Smooth muscle cell (in vitro differentiated cells): ENCODE results near the gene LZTR1. TPM values are rescaled to one million over a fixed set of nuclear protein-coding genes. Genes with fewer than 3 reads are reported as not detected.

Experiments
- DNase-seq: peaks from one replicate; lab custom pipeline; 2025; ENCODE audit not compliant: unreplicated experiment; lab: John Stamatoyannopoulos, UW
- H2AFZ ChIP-seq: fragments of 200-600 bp; sonication (generic); 2 replicates; pipeline ENCODE4 v1.6.0; 2016; ENCODE audit warnings: antibody characterized with exemption, low read depth, mild to moderate bottlenecking
- H3F3A ChIP-seq: fragments of 200-600 bp; sonication (generic); 2 replicates; pipeline ENCODE4 v1.6.0; 2017; ENCODE audit warnings: antibody characterized with exemption, low read depth
- H3K27ac ChIP-seq: fragments of 200-600 bp; sonication (generic); 2 replicates; pipeline ENCODE4 v1.5.1; 2016; ENCODE audit warnings: low read depth, mild to moderate bottlenecking
- H3K27me3 ChIP-seq: fragments of 200-600 bp; sonication (generic); 2 replicates; pipeline ENCODE4 v1.6.1; 2016; ENCODE audit warnings: low read depth, mild to moderate bottlenecking
- H3K36me3 ChIP-seq: fragments of 200-600 bp; sonication (generic); 2 replicates; pipeline ENCODE4 v1.5.1; 2016; ENCODE audit warnings: low read depth
- H3K4me1 ChIP-seq: fragments of 200-600 bp; sonication (generic); 2 replicates; pipeline ENCODE4 v1.5.1; 2016; ENCODE audit warnings: low read depth
- H3K4me2 ChIP-seq: fragments of 200-600 bp; sonication (generic); 2 replicates; pipeline ENCODE4 v1.6.0; 2016; ENCODE audit warnings: mild to moderate bottlenecking
- H3K4me3 ChIP-seq: fragments of 200-600 bp; sonication (generic); 2 replicates; pipeline ENCODE4 v1.5.1; 2016; ENCODE audit warnings: mild to moderate bottlenecking
- H3K79me2 ChIP-seq: fragments of 200-600 bp; sonication (generic); 2 replicates; pipeline ENCODE4 v1.6.0; 2016; ENCODE audit warnings: low read depth, mild to moderate bottlenecking
- H3K9ac ChIP-seq: fragments of 200-600 bp; sonication (generic); 2 replicates; pipeline ENCODE4 v1.6.0; 2016; ENCODE audit warnings: low read depth
- H3K9me3 ChIP-seq: fragments of 200-600 bp; sonication (generic); replicated peaks from 2 replicates; pipeline ENCODE4 v1.5.1; 2016; ENCODE audit warnings: low read depth
- H4K20me1 ChIP-seq: fragments of 200-600 bp; sonication (generic); 2 replicates; pipeline ENCODE4 v1.6.0; 2016; ENCODE audit warnings: low read depth
- WGBS: methylation state at CpG from one replicate; pipeline ENCODE4 v1.1.7; 2016; ENCODE audit warnings: low lambda C conversion rate; 5-methylcytosine and 5-hydroxymethylcytosine counted together
- polyA plus RNA-seq: library from polyadenylated mRNA; unstranded; fragments of >200 nt; fragmentation: Nextera tagmentation; extraction: Ambion mirVana; gene quantifications from 2 replicates; pipeline ENCODE4 v1.2.1, GENCODE V29; 2016
- total RNA-seq: library from RNA; depleted of rRNA; stranded (reverse); fragments of >200 nt; gene quantifications from 2 replicates; pipeline ENCODE4 v1.2.3, GENCODE V29; 2014
- TF ChIP-seq, protein P1 (sequence below): fragments of 200-600 bp; sonication (generic); IDR thresholded peaks from 2 replicates; pipeline ENCODE4 v1.5.1; 2017; ENCODE audit warnings: borderline replicate concordance, mild to moderate bottlenecking, antibody characterized with exemption; ENCODE audit not compliant: insufficient read depth, poor library complexity, severe bottlenecking

The LZTR1 gene
- total and polyA plus RNA-seq, 2 experiments from 2014 or later, result 34.2 to 43.9 TPM

DNA sequence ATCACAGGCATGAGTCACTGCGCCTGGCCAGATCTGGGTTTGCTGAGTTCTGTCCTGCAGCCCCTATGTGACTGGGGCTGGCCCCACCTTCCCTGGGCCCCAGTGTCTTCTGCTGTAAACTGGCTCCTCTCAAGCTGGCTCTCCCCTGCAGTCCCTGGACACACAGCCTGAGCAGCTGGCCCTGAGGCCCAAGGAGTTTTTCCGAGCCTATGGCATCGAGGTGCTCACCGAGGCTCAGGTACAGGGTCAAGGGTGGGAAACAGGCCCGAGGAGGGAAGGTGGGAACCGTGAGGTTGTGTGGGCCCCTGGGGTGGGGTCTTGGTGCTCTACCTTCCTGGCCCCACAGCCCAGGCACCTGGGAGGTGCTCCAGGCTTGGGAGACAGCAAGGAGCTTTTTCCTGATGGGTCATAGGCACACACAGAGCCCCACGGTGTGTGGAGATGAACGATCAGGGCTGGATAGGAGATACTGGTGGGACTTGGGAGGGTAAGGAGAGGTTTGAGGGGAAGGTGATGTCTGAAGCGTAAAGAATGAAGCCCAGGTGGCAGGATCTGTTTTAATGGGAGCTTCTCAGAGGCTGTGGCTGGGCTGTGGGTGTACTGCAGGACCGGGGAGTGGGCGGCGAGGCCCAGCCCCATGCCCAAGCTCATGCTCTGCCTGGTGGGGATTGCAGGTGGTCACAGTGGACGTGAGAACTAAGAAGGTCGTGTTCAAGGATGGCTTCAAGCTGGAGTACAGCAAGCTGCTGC, 6.4 kb upstream of the LZTR1 start:
- TF ChIP-seq, protein P1, sequence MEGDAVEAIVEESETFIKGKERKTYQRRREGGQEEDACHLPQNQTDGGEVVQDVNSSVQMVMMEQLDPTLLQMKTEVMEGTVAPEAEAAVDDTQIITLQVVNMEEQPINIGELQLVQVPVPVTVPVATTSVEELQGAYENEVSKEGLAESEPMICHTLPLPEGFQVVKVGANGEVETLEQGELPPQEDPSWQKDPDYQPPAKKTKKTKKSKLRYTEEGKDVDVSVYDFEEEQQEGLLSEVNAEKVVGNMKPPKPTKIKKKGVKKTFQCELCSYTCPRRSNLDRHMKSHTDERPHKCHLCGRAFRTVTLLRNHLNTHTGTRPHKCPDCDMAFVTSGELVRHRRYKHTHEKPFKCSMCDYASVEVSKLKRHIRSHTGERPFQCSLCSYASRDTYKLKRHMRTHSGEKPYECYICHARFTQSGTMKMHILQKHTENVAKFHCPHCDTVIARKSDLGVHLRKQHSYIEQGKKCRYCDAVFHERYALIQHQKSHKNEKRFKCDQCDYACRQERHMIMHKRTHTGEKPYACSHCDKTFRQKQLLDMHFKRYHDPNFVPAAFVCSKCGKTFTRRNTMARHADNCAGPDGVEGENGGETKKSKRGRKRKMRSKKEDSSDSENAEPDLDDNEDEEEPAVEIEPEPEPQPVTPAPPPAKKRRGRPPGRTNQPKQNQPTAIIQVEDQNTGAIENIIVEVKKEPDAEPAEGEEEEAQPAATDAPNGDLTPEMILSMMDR, result no peak
- no peak for DNase-seq
- no peaks in the 10 kb centered on the region for H3K36me3 ChIP-seq
- H3K27ac ChIP-seq, result no peak overlapping the region
- no peak overlapping the region for H2AFZ ChIP-seq
- no peaks in the 10 kb centered on the region for H3K79me2 ChIP-seq
- no peak overlapping the region for H3K9ac ChIP-seq
- H3K9me3 ChIP-seq, result no peaks in the 10 kb centered on the region
- H4K20me1 ChIP-seq, result no peaks in the 10 kb centered on the region
- WGBS, result 89% methylated on average over 13 of the region's 14 CpGs
- no peak overlapping the region for H3K4me3 ChIP-seq
- H3F3A ChIP-seq, result no peaks in the 10 kb centered on the region
- no peaks in the 10 kb centered on the region for H3K27me3 ChIP-seq
- no peak overlapping the region for H3K4me2 ChIP-seq
- peaks cover 15% of the 10 kb centered on the region for H3K4me1 ChIP-seq

DNA sequence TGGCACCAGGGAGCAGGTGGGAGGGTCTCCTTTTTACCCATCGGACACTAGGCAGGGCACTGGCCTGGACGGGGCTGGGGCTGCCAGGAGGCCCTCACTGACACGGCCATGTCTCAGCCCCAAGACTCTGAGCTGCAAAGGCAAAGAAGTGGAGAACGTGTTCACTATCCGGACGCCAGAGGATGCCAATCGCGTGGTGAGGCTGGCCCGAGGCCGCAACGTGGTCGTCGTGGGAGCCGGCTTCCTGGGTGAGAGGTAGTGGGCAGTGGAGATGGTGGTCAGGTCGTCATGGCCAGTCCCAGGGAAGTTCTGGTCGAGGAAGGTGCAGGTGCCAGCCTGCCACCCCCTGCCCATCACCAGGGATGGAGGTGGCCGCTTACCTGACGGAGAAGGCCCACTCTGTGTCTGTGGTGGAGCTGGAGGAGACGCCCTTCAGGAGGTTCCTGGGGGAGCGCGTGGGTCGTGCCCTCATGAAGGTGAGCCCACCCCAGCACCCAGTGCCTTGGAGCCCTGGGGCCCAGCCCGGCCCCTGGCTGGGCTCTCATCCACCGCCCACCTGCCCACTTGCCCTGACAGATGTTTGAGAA, 5.7 kb upstream of the LZTR1 start:
- Histone ChIP-seq H3K4me1 (peaks cover 16% of the 10 kb centered on the region), H2AFZ (no peak overlapping the region), H3F3A (no peaks in the 10 kb centered on the region), H3K9ac (no peak overlapping the region), H3K4me3 (no peak overlapping the region), H3K9me3 (no peaks in the 10 kb centered on the region), H3K4me2 (no peak overlapping the region), H3K27me3 (no peaks in the 10 kb centered on the region), H3K36me3 (no peaks in the 10 kb centered on the region), H3K27ac (no peak overlapping the region), H3K79me2 (no peaks in the 10 kb centered on the region), H4K20me1 (no peaks in the 10 kb centered on the region)
- no peak for DNase-seq
- WGBS, result 91% methylated on average over 22 of the region's 24 CpGs
- TF ChIP-seq, protein P1, result no peak

DNA sequence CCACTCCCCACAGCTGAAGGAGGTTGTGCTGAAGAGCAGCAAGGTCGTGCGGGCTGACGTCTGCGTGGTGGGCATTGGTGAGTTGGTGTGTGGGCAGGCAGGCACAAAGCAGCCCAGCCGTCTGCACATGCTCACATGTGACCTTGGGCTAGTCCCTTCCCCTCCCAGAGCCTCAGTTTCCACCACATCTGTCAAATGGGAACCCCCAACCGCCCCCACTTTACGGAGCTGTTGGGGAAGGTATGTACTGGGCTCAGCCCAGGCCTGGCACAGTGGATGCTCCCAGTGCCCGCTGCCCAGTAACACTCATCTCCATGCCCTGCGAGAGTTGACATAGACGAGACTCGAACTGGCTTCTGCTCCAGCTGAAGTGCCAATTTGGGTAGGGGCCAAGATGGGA, 5.1 kb upstream of the LZTR1 start:
- WGBS, result 88% methylated on average over 11 of the region's 11 CpGs

More for the DNA sequence above, 5.1 kb upstream of the LZTR1 start:
- H3K36me3 ChIP-seq, result no peaks in the 10 kb centered on the region
- H3F3A ChIP-seq, result no peaks in the 10 kb centered on the region
- no peak overlapping the region for H3K4me2 ChIP-seq
- H3K9ac ChIP-seq, result no peak overlapping the region
- DNase-seq, result no peak
- H3K27ac ChIP-seq, result no peak overlapping the region
- H2AFZ ChIP-seq, result no peak overlapping the region
- H4K20me1 ChIP-seq, result no peaks in the 10 kb centered on the region
- no peaks in the 10 kb centered on the region for H3K79me2 ChIP-seq
- TF ChIP-seq, protein P1, result no peak
- H3K4me3 ChIP-seq, result no peak overlapping the region
- H3K27me3 ChIP-seq, result no peaks in the 10 kb centered on the region
- H3K4me1 ChIP-seq, result peaks cover 14% of the 10 kb centered on the region
- no peaks in the 10 kb centered on the region for H3K9me3 ChIP-seq
